PC-3 (cell line): Measurements from ENCODE around the gene AKAP13. TPM values are rescaled to one million over a fixed set of nuclear protein-coding genes. Genes with fewer than 3 reads are reported as not detected.

ENCODE experiments used
- ATAC-seq: fragments of 200-7000 bp; cut with Tn5 transposase; 2 replicates; pipeline ENCODE4 v1.9.1; 2020; ENCODE audit warnings: mild to moderate bottlenecking, moderate library complexity
- BruUV-seq: library from RNA; stranded (reverse); fragments of 400-500 nt; replicated peaks from 2 replicates; lab custom pipeline; 2021; lab: Mats Ljungman, UMichigan
- CTCF ChIA-PET: fragments of 300-600 bp; sonication (Branson Sonifier 250); formaldehyde crosslinking; loops from one replicate; lab custom pipeline; 2022; ENCODE audit warnings: antibody characterized with exemption; lab: Charles Lee
- POLR2A ChIA-PET: fragments of 300-600 bp; sonication (Branson Sonifier 250); formaldehyde crosslinking; loops from one replicate; lab custom pipeline; 2022; ENCODE audit warnings: antibody characterized with exemption; ENCODE audit not compliant: unreplicated experiment; lab: Charles Lee
- DNase-seq: peaks from one replicate; pipeline ENCODE4 v3.0.0-alpha.2; 2015
- H2AFZ ChIP-seq: fragments of 300-600 bp; sonication (generic); 2 replicates; pipeline ENCODE4 v1.6.0; 2016; ENCODE audit warnings: antibody characterized with exemption, low read length
- H3F3A ChIP-seq: fragments of 300-600 bp; sonication (generic); one replicate; pipeline ENCODE4 v1.6.0; 2017; ENCODE audit warnings: antibody characterized with exemption, low read length, control low read depth, mild to moderate bottlenecking; ENCODE audit not compliant: unreplicated experiment
- H3K27ac ChIP-seq: fragments of 300-600 bp; sonication (generic); 2 replicates; pipeline ENCODE4 v1.5.1; 2016; ENCODE audit warnings: mild to moderate bottlenecking, low read length
- H3K27me3 ChIP-seq: fragments of 300-600 bp; sonication (generic); 2 replicates; pipeline ENCODE4 v1.6.1; 2016; ENCODE audit warnings: low read length, mixed read lengths
- H3K36me3 ChIP-seq: fragments of 300-600 bp; sonication (generic); 2 replicates; pipeline ENCODE4 v1.6.1; 2016; ENCODE audit warnings: low read depth, mixed run types, low read length, mixed read lengths
- H3K4me1 ChIP-seq: fragments of 300-600 bp; sonication (generic); 2 replicates; pipeline ENCODE4 v1.5.1; 2016; ENCODE audit warnings: low read length; ENCODE audit not compliant: insufficient read depth
- H3K4me2 ChIP-seq: fragments of 300-600 bp; sonication (generic); 2 replicates; pipeline ENCODE4 v1.6.0; 2016; ENCODE audit warnings: low read length
- H3K4me3 ChIP-seq: fragments of 300-600 bp; sonication (generic); 2 replicates; pipeline ENCODE4 v1.5.1; 2016; ENCODE audit warnings: mild to moderate bottlenecking, low read length, mixed read lengths
- H3K79me2 ChIP-seq: fragments of 300-600 bp; sonication (generic); 2 replicates; pipeline ENCODE4 v1.6.1; 2017; ENCODE audit warnings: low read length, mixed read lengths
- H3K9ac ChIP-seq: fragments of 300-600 bp; sonication (generic); 2 replicates; pipeline ENCODE4 v1.6.0; 2016; ENCODE audit warnings: mild to moderate bottlenecking, low read length
- H3K9me2 ChIP-seq: fragments of 300-600 bp; sonication (generic); replicated peaks from 2 replicates; pipeline ENCODE4 v1.6.1; 2016; ENCODE audit warnings: mixed run types, low read length, mixed read lengths
- H3K9me3 ChIP-seq: fragments of 300-600 bp; sonication (generic); 2 replicates; pipeline ENCODE4 v1.6.1; 2016; ENCODE audit warnings: low read length, mixed read lengths
- H4K20me1 ChIP-seq: fragments of 300-600 bp; sonication (generic); 2 replicates; pipeline ENCODE4 v1.6.1; 2016; ENCODE audit warnings: low read length, mixed read lengths
- EZH2 ChIP-seq: fragments of 300-600 bp; sonication (generic); IDR thresholded peaks from one replicate; pipeline ENCODE4 v1.6.1; 2017; ENCODE audit warnings: antibody characterized with exemption, mild to moderate bottlenecking, low read length; ENCODE audit not compliant: unreplicated experiment
- EZH2phosphoT487 ChIP-seq: fragments of 300-600 bp; sonication (generic); IDR thresholded peaks from 2 replicates; pipeline ENCODE4 v1.6.1; 2018; ENCODE audit warnings: mild to moderate bottlenecking, antibody characterized with exemption, low read length, borderline replicate concordance
- intact Hi-C: fragments of 100-400 bp; cut with micrococcal nuclease; formaldehyde crosslinking; loops from 2 replicates; pipeline ENCODE4 v1.9.0; 2023
- total RNA-seq: library from RNA; depleted of rRNA; stranded (reverse); fragments of >200 nt; gene quantifications from 2 replicates; pipeline ENCODE4 v1.2.3, GENCODE V29; 2014
- TF ChIP-seq, protein P1 (sequence below): fragments of 300-600 bp; sonication (generic); conservative IDR thresholded peaks from 2 replicates; pipeline ENCODE4 v1.5.1; 2017; ENCODE audit warnings: antibody characterized with exemption, low read depth, mild to moderate bottlenecking, low read length

Gene AKAP13
- total RNA-seq, 1 experiment from 2014 or later, result 36.8 TPM

DNA sequence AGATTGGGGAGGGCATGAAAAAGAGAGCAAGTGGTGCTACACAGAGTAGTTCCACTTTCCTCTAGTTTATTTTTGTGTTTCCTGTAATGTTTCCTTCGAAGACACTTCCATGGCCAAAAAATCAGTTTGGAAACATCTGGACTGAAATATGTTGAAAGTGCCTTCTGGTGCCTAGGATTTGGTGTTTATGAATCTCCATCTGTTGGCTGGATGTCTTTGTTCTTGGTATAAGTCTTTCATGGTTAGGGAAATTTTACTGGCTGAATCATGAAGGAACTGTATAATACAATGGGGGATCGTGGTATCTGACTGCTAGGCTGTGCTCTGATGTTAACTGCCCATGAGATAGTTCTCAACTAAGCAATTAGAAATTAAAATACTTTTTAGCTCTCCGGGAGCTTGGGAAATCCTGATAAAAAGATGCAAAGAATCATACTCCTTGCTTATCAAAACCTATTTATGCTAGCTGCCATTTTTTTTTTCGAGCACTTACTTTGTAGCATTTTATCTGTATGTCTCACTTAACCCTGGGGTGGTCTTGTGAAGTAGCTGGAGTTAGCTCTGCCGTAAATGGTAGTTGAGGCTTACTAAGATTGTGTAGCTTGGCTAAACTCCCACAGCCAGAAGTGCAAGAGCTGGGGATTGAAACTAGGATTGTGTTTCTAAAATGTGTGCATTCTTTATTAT is 21.9 kb downstream of the AKAP13 start:
- DNase-seq (no peak), ATAC-seq (no peak)
- Histone ChIP-seq H4K20me1 (peaks cover 40% of the 10 kb centered on the region; the same call in 1 of the 2 replicates), H3K9ac (no peak overlapping the region), H3K9me2 (no peaks in the 10 kb centered on the region), H3K79me2 (peaks cover 95% of the 10 kb centered on the region), H2AFZ (no peak overlapping the region), H3K4me3 (no peak overlapping the region), H3K36me3 (no peaks in the 10 kb centered on the region), H3K4me1 (peaks cover 46% of the 10 kb centered on the region), H3K27ac (no peak overlapping the region; the same call in 1 of the 2 replicates), H3F3A (no peaks in the 10 kb centered on the region), H3K4me2 (peak overlapping the region; percentile 24), H3K9me3 (no peaks in the 10 kb centered on the region), H3K27me3 (no peaks in the 10 kb centered on the region)
- intact Hi-C loops, result no loop called here
- BruUV-seq, result no TSS peak
- ChIA-PET CTCF (no interaction called here), POLR2A (interaction anchor here (0.7 kb wide), 1 partner anchor 71 kb away, joined by 3 read pairs; no protein-coding TSS in a partner anchor)
- TF ChIP-seq, protein P1, sequence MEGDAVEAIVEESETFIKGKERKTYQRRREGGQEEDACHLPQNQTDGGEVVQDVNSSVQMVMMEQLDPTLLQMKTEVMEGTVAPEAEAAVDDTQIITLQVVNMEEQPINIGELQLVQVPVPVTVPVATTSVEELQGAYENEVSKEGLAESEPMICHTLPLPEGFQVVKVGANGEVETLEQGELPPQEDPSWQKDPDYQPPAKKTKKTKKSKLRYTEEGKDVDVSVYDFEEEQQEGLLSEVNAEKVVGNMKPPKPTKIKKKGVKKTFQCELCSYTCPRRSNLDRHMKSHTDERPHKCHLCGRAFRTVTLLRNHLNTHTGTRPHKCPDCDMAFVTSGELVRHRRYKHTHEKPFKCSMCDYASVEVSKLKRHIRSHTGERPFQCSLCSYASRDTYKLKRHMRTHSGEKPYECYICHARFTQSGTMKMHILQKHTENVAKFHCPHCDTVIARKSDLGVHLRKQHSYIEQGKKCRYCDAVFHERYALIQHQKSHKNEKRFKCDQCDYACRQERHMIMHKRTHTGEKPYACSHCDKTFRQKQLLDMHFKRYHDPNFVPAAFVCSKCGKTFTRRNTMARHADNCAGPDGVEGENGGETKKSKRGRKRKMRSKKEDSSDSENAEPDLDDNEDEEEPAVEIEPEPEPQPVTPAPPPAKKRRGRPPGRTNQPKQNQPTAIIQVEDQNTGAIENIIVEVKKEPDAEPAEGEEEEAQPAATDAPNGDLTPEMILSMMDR, result no peak
- TF ChIP-seq EZH2, result no peak
- no peak for TF ChIP-seq EZH2phosphoT487

DNA sequence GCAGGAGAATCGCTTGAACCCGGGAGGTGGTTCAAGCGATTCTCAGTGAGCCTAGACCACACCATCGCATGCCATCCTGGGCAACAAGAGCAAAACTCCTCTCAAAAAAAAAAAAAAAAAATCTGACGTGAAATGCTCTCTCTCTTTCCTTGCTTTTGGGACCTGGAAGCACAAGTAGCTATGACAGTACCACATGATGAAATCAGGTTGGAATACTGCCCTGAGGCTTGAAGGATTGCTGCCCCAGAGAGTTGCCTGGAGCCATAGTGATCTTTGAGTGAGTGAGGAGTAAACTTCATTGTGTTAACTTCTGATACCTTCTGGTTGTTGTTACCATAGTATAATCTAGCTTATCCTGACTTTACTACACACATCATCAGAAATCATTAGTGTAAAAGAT is 23.3 kb downstream of the AKAP13 start:
- Histone ChIP-seq H3K79me2 (peaks cover 93% of the 10 kb centered on the region), H3K9me2 (no peaks in the 10 kb centered on the region), H3K36me3 (no peaks in the 10 kb centered on the region), H3F3A (no peaks in the 10 kb centered on the region), H3K9ac (no peak overlapping the region), H2AFZ (no peak overlapping the region), H3K4me1 (peaks cover 54% of the 10 kb centered on the region), H4K20me1 (peaks cover 31% of the 10 kb centered on the region; the same call in 1 of the 2 replicates), H3K4me3 (no peak overlapping the region), H3K9me3 (no peaks in the 10 kb centered on the region), H3K27me3 (no peaks in the 10 kb centered on the region), H3K27ac (no peak overlapping the region), H3K4me2 (no peak overlapping the region)
- ChIA-PET CTCF (no interaction called here), POLR2A (no interaction called here)
- no peak for ATAC-seq
- no TSS peak for BruUV-seq
- DNase-seq, result no peak
- intact Hi-C loops, result no loop called here
- TF ChIP-seq EZH2, result no peak
- TF ChIP-seq, protein P1, result no peak
- no peak for TF ChIP-seq EZH2phosphoT487
